SU-DHL-6 (cell line): ENCODE results near the gene GLG1.

Experiments used
- CTCF ChIP-seq: fragments of 200-600 bp; sonication (generic); IDR thresholded peaks from one replicate; pipeline ENCODE4 v1.5.1; 2017; ENCODE audit warnings: antibody characterized with exemption, mild to moderate bottlenecking, low read length, moderate library complexity; ENCODE audit not compliant: insufficient read depth, poor library complexity, severe bottlenecking
- EZH2phosphoT487 ChIP-seq: fragments of 200-600 bp; sonication (generic), shearing (Covaris generic); conservative IDR thresholded peaks from 2 replicates; pipeline ENCODE4 v1.6.1; 2018; ENCODE audit warnings: mild to moderate bottlenecking, antibody characterized with exemption, low read length, moderate library complexity, mixed read lengths

- no peak for TF ChIP-seq CTCF
- no peak for TF ChIP-seq EZH2phosphoT487
These were observed 26.8 kb upstream of the GLG1 start for GRCh38 chr16:74633686-74634085.
